Right ventricle myocardium superior (tissue), 1 donor: ENCODE results near the gene SLC38A10. TPM values are rescaled to one million over a fixed set of nuclear protein-coding genes. Genes with fewer than 3 reads are reported as not detected.
"Not testable (repeated sequence)": the region's sequence is repeated elsewhere in the genome, so short reads cannot be mapped to it uniquely, and the experiment has no call there.

ENCODE experiments used
- ATAC-seq: fragments of 200-7000 bp; cut with Tn5 transposase; one replicate; pipeline ENCODE4 v1.9.1; 2020; ENCODE audit warnings: mild to moderate bottlenecking; ENCODE audit not compliant: poor library complexity
- DNase-seq: peaks from one replicate; pipeline ENCODE4 v3.0.0-alpha.2; 2020
- intact Hi-C: fragments of 100-400 bp; cut with DNase I; formaldehyde crosslinking; loops from one replicate; pipeline ENCODE4 v1.11.2; 2022
- total RNA-seq: library from RNA; stranded (reverse); fragmentation: NEBNext Ultra II Directional; extraction: Animal tissue kit (Norgen Biotek cat#: 25700); gene quantifications from one replicate; pipeline ENCODE4 v1.2.1, GENCODE V29; 2021
- donor health status: DM: no; HTN: yes; CAD: no; lungs with severe emphysema.

Gene SLC38A10
- total RNA-seq, 1 donor from 2014 or later: 41.3 TPM

- ATAC-seq (no peak), DNase-seq (no peak)
- intact Hi-C loops: no loop called here
Observed at GRCh38 chr17:81315885-81316391, 20.8 kb upstream of the SLC38A10 start.

GRCh38 chr17:81315129-81315884 is 20.2 kb upstream of the SLC38A10 start:
- DNase-seq (no peak), ATAC-seq (no peak)
- intact Hi-C loops: no loop called here

GRCh38 chr17:81314398-81315081 is 19.4 kb upstream of the SLC38A10 start:
- no peak for DNase-seq
- intact Hi-C loops: no loop called here
- ATAC-seq: no peak

- intact Hi-C loops: no loop called here
- ATAC-seq (no peak), DNase-seq (no peak)
Observed at GRCh38 chr17:81313776-81314397, 18.8 kb upstream of the SLC38A10 start.

GRCh38 chr17:81312624-81313325 is 17.7 kb upstream of the SLC38A10 start:
- no peak for DNase-seq
- intact Hi-C loops: no loop called here
- ATAC-seq: no peak

DNA sequence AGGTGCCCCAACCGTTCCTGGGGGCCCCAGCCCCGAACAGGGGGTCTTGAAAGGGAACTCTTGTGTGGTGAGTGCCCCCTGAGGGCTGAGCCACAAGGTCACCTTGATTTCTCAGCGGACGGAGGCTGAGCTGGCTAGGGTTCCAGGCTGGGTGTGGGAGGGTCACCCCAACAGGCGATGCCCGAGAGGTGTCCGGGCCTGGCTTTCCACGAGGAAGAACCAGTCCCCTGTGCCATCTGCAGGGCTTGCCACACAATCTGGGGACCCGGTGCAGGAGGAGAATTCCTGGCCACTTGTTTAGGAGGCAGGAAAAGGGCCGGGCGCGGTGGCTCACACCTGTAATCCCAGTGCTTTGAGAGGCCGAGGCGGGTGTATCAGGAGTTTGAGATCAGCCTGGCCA is 16.8 kb upstream of the SLC38A10 start:
- ATAC-seq: no peak
- no peak for DNase-seq
- intact Hi-C loops: no loop called here

- intact Hi-C loops: no loop called here
Observed at GRCh38 chr17:81310949-81311550, 15.9 kb upstream of the SLC38A10 start.

DNA sequence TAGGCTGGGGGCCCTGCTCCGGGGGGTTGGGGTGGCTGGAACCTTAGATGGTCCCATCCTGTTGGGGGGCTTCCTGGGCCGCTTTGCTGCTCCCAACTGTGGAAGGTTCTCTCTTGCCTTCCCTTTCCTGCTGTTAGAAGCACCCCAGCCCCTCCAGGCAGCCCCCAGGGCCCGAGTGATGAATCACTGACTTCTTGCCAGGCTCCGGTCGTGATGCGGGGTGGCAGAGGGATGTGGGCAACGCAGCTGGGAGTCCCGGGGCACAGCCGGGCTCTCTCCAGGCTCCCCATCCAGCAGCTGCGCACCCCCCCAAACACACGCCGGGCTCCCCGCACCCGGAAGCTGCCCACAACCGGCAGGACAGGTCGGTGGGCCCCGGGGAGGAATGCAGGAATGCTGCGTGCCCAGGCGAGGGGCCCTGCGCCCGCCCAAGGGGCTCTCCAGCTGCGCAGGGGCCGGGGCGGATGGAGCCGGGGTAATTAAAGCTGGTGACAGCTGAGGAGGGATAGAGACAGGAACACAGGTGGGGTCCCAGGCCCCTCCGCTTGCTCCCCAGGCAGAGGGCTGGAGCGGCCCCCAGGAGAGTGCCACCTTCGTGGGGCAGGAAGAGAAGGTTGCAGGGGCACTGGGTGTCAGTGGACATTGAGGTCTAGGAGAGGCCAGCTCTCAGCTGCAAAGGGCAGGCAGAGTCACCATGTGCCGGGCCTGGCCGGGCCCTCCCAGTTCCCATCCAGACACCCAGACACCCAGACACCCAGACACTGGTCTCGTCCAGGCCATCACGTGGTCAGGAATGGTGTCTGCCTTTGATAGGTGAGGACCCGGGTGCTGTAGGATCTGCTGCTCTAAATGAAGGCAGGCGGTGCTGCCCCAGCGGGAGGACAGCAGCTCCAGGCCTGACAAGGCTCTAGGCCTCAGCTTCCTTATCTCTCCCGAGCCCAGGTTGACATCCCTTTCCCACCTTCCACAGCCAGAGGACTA is 15.0 kb upstream of the SLC38A10 start:
- intact Hi-C loops: no loop called here
- DNase-seq (no peak), ATAC-seq (no peak)

More at GRCh38 chr17:81310949-81311550, 15.9 kb upstream of the SLC38A10 start:
- no peak for DNase-seq
- no peak for ATAC-seq

DNA sequence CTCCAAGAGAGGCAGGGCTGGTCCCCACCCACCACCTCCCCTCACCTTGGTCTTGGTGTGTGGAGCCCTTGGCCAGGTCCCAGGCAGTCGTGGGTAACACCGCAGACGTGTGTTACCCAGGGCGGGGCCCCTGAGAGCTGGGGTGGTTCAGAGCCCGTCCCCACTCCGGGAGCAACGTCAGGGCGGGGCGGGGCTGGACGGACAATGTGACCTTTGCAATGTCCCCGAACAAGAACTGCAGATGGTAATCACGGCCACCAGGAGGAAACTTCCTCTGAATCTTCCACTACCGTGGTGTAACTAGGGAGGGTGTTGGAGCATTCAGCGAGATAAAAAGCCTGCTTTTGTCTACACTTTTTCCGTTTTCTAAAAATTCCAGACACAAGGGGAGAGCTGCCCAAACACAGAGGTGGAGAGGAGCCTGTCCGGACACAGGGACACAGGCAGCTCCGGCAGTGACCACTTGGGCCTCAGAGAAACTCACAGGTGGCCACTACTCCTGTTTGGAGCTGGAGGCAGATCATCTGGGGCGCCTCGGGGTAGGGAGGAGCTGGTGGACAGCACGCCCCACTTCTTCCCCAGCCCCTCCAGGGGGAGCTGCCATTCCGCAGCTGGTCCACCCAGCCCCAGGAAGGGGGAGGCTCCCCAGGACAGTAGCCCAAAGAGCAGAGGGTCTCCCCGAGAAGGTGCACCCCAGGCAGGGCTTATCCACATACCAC is 14.2 kb upstream of the SLC38A10 start:
- ATAC-seq (peak; percentile 94), DNase-seq (peak; percentile 96)
- intact Hi-C loops: no loop called here

DNA sequence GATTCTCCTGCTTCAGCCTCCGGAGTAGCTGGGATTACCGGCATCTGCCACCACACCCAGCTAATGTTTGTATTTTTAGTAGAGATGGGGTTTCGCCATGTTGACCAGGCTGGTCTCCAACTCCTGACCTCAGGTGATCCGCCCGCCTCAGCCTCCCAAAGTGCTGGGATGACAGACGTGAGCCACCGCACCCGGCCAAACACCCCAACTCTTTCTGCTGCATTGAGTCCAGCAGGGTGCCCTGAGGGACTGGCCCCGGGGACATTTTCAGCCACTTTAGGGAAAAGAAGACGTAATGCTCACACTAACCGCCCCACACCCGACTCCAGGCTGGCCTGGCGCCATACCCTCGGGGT is 13.7 kb upstream of the SLC38A10 start:
- ATAC-seq, intact Hi-C loops, DNase-seq: not testable (repeated sequence)

GRCh38 chr17:81307636-81308560 is 12.8 kb upstream of the SLC38A10 start:
- ATAC-seq (no peak), DNase-seq (no peak)
- intact Hi-C loops: no loop called here

- ATAC-seq (no peak), DNase-seq (no peak)
- intact Hi-C loops: no loop called here
Observed at GRCh38 chr17:81306898-81307510, 11.9 kb upstream of the SLC38A10 start.

DNA sequence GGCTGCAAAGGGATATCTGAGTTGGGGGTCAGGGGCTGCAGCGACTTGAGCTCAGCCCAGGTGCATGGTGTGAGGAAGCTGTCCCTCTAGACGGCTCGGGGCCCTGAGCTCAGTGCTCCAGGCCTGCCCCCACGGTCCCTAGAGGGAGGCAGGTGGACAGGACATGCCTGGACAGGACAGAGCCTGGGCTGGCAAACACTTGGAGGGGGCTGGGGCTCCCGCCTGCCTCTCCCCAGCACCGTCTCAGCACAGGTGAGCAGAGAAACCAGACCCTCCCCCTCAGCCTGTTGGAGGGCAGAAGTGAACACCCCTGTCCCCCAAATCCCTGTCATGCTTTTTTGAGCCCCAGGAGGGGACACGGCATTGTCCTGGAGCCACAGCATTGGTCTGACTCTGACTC is 11.4 kb upstream of the SLC38A10 start:
- DNase-seq: no peak
- intact Hi-C loops: no loop called here
- ATAC-seq: no peak

DNA sequence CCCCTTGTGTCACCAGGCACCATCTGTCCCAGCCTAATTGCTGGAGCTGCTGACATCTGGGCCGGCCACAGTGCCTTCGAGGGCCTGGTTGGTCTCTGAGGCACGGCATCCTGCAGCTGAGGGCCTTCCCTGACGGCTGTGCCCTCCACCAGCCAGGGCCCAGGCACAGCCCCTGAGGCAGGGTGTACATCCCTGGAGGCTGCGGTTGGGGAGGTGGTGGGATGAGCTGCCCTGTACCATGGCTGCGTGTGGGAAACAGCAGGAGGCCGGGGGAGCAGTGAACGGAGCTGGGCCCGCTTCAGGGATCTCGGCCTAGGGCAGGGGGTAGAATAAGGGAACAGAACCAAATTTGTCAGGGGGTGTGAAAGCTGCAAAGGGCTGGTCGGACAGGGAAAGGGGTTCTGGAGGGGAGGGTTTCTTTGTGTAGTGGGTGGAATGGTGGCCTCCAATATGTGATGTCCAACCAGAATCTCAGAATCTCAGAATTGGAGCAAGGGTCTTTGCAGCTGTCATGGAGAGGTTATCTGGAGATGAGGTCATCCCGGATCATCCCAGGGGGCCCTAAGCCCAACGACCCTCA is 10.0 kb upstream of the SLC38A10 start:
- ATAC-seq: no peak
- DNase-seq: no peak
- intact Hi-C loops: no loop called here
